ENCODE measurements around the gene PARP3.

The PARP3 gene

DNA sequence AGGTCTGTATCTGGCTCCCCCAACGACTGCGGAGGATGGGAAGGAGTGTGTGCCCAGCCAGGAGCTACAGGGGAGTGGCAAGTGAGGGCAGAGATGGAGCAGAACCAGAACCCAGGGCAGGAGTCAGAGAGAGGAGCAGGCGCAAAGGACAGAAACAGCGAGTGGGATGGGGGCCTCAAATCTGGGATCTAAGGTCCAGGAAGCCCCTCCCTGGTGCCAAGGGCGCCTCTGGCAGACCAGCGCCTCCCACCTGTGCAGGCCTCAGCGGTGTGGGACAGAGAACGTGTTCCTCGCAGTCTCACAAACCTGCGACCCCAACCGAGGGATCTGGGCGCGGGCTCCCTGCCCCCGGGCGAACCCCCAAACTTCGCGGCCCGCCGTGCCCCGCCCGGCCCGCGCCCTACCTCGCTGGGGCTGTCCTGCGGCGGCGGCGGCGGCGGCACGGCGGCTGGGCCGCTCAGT lies 24.8 kb downstream of the PARP3 start:
- DNase-seq (ENCODE audit: low read depth): no peak

DNA sequence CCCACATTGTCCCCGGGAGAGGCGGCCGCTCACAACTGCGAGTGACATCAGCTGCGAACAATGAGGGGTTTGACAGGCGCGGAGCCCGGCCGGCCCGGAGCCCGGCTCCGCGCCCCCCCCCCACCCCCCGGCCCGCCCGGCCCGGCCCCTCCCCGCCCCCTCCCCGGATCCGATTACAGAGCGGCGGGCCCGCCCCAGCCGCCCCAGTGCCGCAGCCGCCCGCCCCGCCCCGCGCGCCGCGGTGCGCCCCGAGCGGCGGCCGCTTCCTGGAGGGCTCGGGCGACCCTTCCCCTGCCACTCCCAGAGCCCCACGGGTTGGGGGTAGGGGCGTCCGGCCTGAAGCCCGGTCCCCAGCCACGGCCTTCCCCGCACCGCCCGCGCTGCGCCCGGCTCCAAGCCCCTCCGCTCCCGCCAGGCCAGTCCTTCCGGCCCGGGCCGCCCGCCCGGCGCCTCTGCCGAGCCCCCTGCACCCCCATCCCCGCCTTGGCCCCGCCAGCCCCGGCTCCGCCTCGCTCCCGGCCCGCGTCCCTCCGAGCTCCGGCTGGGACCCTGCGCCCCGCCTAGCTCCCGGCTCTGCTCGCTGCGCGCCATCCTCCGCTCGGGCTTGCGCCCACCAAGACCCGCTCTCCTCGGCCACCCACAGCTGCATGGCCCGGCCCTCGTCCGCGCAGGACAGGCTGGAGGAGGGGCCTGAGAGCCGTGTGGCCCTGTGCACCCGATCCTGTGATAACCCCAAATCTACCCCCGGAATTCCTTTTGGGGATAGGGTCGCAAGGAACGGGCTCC lies 25.4 kb downstream of the PARP3 start, which contains the start of gene PCBP4:
PCBP4 (minus strand) TSS at position 71 of the 786 bp plus-strand sequence. CDS start 6,214 bp downstream, outside the sequence.
- no peak for DNase-seq (ENCODE audit: low read depth)

DNA sequence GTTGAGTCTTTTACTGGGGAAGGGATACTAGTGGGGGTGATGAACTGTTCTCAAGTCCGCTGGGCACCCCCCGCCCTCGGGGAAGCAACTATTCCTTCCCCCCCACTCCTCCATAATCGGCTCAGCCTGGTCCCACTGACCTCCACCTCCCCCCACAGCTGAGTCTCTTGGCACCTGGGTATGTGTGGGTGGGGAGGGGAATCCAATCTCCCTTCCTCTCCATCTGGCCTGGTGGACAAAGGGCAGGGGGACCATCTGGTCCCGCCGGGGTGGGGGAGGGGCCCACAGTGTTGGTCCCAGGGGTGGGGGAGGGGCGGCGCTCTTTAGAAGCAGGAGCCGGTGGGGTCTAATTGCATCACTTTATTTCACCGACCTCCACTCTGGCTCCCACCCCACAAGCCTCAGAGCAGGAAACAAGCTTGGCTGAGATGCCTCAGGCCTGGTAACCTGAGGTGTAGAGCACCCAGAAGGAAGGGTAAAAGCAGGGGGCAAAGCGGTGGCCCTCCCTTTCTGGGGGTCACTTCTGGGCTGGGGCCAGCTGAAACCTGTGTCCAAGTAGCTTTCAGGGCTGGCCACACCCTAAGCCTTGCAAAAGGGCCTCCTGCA lies 26.1 kb downstream of the PARP3 start:
- DNase-seq (ENCODE audit: low read depth): no peak

DNA sequence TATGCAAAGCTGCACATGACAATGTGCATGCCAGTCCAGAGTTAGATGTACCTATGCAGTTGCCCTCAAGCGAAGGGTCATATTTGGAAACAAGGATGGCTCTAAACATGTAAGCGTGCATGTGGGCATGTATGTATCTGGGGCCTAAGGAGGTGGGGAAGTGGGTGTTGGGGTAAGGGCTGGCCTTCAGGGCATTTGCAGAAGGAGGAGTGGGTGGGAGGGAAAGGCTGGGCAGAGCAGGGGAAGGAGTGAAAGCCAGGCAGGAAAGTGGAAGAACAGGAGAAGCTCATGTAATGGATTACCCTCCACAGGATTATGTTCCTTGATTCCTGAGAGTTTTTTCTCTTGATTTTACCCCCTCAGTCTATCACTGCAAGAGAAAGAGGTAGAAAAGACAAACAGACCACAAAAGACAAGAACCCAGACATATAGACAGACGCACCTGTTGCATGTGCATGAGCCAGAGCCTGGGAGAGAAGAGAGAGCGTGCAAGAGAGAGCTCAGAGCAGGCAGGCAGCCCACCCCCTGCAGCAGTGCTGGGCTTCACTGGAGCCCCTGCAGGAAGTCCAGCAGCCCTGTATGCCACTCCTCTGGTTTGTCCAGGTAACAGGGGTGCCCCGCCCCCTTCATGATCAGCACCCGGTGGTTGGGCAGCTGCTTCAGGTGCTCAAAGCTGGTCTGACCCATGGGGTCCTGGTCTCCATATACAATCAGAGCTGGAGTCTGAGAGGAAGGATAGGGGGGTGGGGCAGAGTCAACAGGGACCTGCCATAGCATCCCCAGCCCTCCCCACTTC lies 26.9 kb downstream of the PARP3 start:
- no peak for DNase-seq (ENCODE audit: low read depth)

DNA sequence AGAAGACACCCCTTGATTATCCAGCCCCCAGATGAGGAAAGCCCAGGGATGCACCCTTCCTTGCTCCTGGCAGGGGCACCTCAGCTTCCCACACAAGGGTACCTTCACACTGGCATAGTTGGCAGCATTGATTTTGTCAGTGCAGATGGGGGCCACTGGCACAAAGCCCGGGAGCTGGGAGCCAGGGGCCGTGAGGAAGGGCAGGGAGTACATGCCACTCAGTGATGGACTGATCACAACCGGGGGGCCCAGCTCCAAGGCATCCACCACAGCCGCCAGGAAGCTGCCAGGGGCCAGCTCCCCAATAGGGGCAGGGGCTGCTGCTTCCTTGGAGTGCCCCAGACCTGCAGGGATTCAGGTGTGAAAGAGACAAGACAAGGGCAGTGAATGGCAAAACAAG lies 27.7 kb downstream of the PARP3 start:
- DNase-seq (ENCODE audit: low read depth): no peak

DNA sequence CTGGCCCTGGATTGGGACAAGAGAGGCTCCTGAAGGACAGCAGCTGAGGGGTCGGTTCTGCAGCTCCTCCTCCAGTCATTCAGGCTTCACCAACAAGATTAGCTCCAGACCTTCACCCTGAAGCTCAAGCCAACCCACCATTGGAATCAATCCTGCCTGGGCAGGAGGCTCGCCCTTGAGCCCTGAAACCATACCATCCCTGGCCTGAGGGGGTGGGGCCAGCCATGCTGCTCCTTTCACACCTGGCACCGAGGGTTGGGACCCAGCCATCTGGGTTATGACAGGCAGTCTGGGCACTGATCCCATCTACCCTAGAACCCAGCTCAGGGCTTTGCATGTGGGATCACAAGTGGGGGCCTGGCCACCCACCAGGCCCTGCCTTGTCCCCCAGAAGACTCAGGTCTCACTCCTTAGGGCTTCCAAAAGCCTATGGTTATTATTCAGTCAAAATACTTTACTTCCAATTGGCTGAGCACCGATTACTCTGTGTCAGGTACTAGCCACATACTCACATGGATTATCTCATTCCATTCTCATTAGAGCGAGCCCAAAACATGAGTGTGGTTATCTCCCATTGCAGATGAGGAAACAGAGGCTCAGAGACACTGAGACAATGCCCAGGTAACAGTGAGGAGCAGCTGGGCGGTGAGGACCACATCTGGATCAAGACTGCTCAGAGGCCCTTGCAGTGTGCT lies 28.6 kb downstream of the PARP3 start:
- no peak for DNase-seq (ENCODE audit: low read depth)

DNA sequence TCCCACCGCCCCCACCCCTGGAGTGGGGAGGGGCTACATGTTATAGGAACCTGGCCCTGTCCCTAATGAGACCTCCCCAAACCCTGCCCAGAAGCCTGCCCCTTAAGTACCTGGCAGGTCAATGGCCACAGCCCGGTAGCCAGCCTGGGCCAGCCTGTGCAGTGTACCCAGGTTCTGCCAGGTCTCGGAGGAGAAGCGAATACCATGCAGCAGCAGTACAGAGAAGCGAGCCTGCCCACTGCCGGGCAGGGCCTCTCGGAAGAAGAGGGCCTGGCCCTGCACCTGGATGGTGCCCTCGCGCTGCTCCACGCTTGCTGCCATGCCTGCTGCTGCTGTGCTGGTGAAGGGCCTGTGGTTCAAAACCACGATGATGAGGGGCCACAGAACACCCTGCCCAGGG lies 29.2 kb downstream of the PARP3 start:
- no peak for DNase-seq (ENCODE audit: low read depth)

DNA sequence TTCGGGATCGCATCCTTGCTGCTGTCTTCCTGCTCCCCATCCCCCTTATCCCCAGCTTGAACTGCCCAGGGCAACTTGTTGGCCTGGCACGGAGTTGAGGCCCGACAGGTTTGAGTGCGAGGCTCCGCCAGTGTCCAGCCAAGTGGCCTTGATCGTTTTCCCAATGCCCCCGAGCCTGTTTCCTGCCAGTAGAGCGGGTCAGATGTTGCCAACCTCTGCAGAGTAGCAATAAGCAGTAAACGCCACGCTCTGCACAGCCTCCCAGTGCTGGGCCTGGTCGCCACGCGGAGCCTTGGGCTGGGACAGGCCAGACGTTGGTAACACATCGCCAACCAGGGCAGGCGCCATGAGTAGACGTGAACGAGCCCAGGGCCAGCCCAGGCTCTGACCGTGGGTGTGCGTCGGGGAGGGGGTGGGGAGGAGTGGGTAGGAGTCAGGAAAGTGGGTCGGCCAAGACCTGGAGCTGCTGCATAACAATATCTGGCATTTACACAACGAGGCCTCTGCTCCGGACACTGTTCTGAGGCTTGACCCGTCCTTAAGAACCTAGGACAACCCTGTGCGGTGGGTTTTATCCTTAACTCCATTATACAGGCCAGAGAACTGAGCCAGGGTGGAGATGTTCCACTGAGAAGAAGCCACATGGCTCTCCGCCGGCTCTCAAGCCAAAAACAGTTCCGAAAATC lies 32.3 kb downstream of the PARP3 start:
- no peak for DNase-seq (ENCODE audit: low read depth)

DNA sequence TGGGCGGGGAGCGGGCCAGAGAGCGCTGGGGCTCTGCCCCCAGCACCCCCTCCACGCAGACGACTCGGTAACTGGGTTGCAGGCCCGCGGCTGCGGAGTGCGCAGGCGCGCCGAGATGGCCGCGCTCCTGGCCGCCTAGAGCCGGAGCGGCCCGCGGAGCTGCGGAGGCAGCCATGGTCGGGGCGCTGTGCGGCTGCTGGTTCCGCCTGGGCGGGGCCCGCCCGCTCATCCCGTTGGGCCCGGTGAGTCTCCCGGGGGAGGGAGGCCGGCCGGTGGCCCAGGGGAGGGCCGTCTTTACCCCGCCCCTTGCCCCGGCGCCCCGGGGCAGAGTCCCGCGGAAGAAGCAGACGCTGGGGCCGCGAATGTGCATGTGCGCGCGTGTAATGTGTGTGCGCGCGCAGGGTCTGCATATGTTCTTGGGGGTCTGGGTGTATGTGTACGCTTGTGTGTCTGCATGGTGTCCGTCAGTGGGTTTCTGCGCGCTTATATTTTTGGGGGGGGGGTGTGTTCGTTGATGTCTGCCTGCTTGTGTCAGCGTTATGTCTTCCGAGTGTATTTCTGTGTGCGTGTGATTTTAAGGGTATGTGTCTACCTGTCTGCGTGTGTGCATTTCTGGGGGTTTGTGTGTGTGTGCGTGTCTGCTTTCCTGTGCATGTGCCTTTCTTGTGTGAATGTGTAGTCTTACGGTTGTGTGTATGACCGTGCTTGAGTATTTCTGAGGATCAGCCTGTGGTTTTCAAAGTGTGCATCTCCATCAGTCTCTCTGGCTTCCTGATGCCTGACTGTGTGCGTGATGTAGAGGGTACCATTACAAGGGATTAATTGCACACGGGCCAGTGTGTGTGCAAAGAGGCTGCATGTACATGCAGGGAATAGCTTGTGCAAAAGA lies 33.0 kb downstream of the PARP3 start, which contains the start of gene ABHD14A:
ABHD14A (plus strand) TSS at position 102 of the 889 bp plus-strand sequence; CDS start at position 174, 72 bp downstream.
- no peak for DNase-seq (ENCODE audit: low read depth)

DNA sequence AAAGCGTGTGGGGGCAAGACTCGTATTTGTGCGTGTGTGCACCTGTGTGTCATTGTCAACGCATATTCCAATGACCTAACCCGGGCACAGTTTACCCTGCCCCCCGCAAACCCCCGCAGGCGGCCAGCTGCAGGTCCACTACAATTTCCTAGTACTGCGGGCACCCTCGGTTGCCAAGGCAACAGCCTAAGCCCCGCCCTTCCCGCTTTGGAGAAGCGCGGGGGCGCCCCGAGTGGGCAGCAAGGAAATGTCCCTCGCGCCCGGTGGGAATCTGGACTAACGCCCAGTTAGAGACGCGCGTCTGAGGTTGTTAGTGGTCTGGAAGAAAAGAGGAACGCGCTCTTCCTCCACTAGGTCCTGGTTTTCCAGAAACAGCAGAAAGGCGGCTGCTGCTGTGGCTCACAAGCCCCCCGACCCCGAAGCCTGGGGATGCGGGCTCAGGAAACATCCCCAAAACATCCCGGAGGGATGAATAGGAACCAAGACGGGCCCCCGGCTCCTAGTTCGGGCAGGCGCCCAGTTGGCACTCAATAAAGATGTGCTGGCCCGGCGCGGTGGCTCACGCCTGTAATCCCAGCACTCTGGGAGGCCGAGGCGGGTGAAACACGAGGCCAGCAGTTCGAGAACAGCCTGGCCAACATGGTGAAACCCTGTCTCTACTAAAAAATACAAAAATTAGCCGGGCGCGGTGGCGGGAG lies 33.8 kb downstream of the PARP3 start:
- no peak for DNase-seq (ENCODE audit: low read depth)

DNA sequence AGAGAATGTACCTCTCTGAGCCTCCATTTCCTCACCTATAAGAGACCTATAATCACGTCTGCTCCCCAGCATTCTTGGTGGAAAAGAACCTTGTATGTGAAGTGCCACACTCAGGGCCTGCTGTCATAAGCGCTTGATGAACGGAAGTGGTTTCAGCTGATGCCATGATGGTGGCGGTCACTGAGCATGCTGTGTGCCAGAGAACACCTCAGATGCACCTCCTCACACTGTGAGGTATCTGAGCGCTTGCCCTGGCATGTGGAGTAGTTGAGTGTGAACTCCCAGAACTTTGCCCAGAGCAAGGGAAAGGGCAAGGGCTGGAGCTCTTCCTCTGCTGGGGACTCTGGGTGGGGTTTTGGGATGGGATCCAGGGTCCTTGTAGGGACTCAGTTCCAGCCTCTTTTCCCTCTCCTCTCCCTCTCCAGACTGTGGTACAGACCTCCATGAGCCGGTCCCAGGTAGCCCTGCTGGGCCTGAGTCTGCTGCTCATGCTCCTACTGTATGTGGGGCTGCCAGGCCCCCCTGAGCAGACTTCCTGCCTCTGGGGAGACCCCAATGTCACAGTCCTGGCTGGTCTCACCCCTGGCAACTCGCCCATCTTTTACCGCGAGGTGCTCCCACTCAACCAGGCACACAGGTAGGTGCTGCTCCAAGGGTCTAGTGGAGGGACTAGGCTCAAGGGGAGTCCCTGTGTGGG lies 35.4 kb downstream of the PARP3 start:
- no peak for DNase-seq (ENCODE audit: low read depth)

DNA sequence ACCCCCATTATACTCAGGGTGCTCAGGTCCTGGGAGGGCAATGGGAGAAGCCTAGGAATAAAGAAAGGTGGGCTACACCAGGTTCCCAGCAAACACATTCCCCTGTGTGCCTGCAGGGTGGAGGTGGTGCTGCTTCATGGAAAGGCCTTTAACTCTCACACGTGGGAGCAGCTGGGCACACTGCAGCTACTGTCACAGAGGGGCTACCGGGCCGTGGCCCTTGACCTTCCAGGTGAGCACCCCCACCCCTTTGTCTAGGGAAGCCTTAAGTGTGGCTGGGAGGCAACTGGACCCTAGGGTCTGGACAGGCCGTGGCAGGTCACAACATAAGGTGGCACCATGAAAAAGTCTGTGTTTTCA lies 36.0 kb downstream of the PARP3 start:
- no peak for DNase-seq (ENCODE audit: low read depth)

DNA sequence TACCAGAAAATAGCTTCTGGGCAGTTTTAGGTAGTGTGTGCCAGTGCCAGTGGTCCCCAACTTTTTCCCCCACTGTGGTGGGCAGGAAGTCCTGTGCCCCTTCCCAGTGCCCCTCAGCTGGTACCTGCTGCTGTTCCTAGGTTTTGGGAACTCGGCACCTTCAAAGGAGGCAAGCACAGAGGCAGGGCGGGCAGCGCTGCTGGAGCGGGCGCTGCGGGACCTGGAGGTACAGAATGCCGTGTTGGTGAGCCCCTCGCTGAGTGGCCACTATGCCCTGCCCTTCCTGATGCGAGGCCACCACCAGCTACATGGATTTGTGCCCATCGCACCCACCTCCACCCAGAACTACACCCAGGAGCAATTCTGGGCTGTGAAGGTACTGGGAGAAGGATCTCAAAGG lies 38.1 kb downstream of the PARP3 start:
- no peak for DNase-seq (ENCODE audit: low read depth)

DNA sequence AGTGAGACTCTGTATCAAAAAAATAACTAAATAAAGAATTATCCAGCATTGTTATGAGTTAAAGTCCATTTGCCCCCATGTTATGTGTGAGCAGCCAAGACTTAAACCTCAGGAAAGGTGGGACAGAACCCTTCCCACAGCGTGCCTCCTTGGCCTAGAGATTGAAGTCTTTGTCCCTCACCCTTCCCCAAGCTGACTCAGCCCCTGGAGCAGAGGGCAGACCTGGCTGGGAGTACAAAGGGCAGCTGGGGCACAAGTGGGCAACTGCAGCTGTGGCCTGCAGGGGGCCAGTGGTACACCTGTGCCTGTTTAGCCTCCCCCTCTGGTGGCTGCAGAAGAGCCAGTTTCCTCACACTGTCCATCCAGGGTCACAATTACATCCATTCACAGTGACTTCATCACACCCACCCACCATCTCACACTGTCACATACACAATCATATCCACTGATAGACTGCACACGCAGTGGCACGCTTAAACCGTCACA lies 40.2 kb downstream of the PARP3 start:
- no peak for DNase-seq (ENCODE audit: low read depth)

DNA sequence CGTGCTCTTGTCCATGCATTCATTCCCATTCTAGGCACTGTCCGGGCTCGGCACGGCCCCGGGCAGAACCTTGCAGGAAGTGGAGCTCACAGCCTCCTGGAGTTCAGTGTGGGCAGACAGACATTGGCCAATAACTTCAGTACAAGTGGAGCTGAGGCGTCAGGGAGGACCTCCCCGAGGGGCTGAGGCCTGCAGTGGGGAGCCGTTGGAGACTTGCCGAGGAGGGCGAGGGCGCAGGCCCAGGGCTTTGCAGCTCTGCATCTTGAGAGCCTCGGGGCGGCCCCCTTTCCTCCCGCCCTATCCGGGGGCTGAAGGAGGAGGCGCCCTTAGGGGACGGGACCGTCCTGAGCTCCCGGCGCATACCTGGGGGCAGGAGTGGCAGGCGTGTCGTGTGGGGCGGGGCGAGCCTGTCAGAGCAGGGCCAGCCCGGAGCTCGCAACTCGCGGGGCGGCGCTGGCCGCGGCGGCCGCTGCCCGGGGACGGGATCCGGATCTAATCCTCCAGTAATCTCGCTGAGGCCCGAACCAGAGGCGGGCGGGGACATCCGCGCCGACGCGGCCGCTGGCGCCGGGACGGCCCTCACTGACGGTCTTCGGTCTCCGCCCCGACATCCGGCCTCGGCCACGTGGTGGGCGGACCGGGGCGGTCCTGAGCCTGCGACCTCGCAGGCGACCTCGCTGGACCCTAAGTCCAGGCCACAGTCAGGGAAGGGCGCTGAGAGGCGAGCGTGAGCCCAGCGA lies 40.8 kb downstream of the PARP3 start, which contains the start of gene ACY1:
ACY1 (plus strand) TSS at position 698 of the 740 bp plus-strand sequence. CDS start 530 bp downstream, outside the sequence.
- peak; percentile 50 for DNase-seq (ENCODE audit: low read depth)

DNA sequence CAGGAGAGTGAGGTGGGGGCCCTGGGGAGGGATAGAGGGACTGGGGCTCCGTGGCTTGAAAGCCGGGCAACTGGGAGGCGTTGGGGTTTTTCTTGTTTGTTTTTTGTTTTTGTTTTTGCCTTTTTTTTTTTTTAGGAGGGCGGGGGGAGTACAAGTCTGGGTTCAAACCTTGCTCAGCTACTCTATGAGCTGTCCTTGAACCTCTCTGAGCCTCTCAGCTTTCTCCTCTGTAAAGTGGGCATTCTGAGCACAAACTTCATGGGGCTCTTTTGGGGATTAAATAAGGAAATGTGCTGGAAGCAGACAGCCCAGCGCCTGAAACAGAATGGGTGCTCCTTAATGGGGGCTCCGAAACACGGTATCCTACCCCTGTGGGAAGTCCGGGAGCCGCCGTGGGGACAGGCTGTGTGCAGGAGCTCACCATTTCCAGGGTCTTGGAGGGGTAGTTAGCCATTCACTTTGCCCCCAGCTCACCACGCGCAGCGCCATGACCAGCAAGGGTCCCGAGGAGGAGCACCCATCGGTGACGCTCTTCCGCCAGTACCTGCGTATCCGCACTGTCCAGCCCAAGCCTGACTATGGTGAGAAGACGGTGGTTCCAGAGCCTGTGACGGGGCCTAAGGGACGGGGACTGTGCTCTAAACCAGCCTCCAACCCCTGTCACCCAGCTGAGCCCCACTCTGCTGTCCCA lies 41.6 kb downstream of the PARP3 start:
- DNase-seq (ENCODE audit: low read depth): no peak

DNA sequence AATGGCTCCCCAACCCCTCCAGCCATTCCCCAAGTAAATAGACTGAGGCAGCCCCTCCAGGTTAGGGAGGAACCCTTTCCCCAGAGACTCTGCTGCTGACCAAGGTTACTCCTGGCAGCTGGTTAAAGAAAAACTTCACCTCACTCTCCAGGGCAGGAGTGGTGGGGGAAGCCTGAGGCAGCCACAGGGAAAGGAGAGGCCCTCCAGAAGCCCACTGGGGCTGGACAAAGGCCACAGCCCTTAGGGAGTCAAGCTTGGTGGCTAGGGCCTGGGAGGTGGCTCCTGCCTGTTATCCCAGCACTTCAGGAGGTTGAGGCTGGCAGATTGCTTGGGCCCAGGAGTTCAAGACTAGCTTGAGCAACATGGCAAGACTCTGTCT lies 42.1 kb downstream of the PARP3 start:
- DNase-seq (ENCODE audit: low read depth): no peak

DNA sequence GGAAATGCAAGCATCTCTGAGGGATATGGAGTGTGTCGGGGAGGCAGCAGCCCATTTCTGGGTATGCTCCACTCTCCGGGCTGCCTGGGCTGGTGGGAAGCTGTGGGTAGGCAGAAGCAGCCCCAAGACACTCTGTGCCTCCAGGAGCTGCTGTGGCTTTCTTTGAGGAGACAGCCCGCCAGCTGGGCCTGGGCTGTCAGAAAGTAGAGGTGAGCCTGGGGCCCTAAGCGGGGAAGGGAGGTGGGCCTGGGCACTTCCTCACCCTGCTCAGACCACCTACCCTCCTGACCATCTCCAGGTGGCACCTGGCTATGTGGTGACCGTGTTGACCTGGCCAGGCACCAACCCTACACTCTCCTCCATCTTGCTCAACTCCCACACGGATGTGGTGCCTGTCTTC lies 42.9 kb downstream of the PARP3 start:
- no peak for DNase-seq (ENCODE audit: low read depth)

All from GM04503 (cell line).